HepG2 (cell line): ENCODE results near the gene DLL4. TPM values are rescaled to one million over a fixed set of nuclear protein-coding genes. Genes with fewer than 3 reads are reported as not detected.

Source experiments
- CHD4 ChIP-seq: fragments of 200-600 bp; sonication (generic); IDR thresholded peaks from 2 replicates; pipeline ENCODE4 v1.7.0; 2017; ENCODE audit warnings: mild to moderate bottlenecking, low read length, borderline replicate concordance
- FOXO4 ChIP-seq: sonication (generic); formaldehyde crosslinking; conservative IDR thresholded peaks from 2 replicates; pipeline ENCODE4 v1.8.1; 2023; ENCODE audit warnings: missing genetic modification reagents
- GATA4 ChIP-seq: sonication (generic); IDR thresholded peaks from 2 replicates; pipeline ENCODE4 v1.6.1; 2016; ENCODE audit warnings: antibody characterized with exemption, low read depth, borderline replicate concordance
- MBNL3 ChIP-seq: fragments of 250-450 bp; sonication (Bioruptor Pico); conservative IDR thresholded peaks from 2 replicates; pipeline ENCODE4 v1.8.0; 2022; ENCODE audit warnings: mild to moderate bottlenecking, inconsistent platforms
- MIXL1 ChIP-seq: IDR thresholded peaks from 2 replicates; pipeline ENCODE4 v1.6.1; 2016
- SOX6 ChIP-seq, 2 experiments: fragments of 450-650 bp in 1 of 2; sonication (generic) in 1 of 2; formaldehyde crosslinking in 1 of 2; IDR thresholded peaks; 2 replicates each; pipeline versions ENCODE4 v1.4.0 to v1.6.1; 2017 to 2020; ENCODE audit warnings: antibody characterized with exemption in 1 of 2, mild to moderate bottlenecking in 1 of 2, missing genetic modification reagents in 1 of 2
- SUZ12 ChIP-seq: fragments of 150-350 bp; IDR thresholded peaks from 2 replicates; pipeline ENCODE4 v1.6.1; 2014; ENCODE audit warnings: low read depth, low read length
- ZBTB44 ChIP-seq: sonication (generic); formaldehyde crosslinking; IDR thresholded peaks from 2 replicates; pipeline ENCODE4 v1.4.0; 2020; ENCODE audit warnings: missing genetic modification reagents
- ZEB1 ChIP-seq: IDR thresholded peaks from 2 replicates; pipeline ENCODE4 v1.6.1; 2012; ENCODE audit warnings: mild to moderate bottlenecking, low read depth, inconsistent platforms; ENCODE audit not compliant: insufficient replicate concordance
- ZHX2 ChIP-seq, 2 experiments: sonication (generic) in 1 of 2; formaldehyde crosslinking in 1 of 2; IDR thresholded peaks; 2 replicates each; pipeline versions ENCODE4 v1.6.1 to v1.9.0; 2014 to 2022; ENCODE audit warnings: antibody characterized with exemption in 1 of 2, borderline replicate concordance in 1 of 2, inconsistent platforms in 1 of 2, low read depth in 1 of 2, missing genetic modification reagents in 1 of 2
- ZNF331 ChIP-seq: sonication (generic); formaldehyde crosslinking; IDR thresholded peaks from 2 replicates; pipeline ENCODE4 v1.4.0; 2020; ENCODE audit warnings: missing genetic modification reagents
- ZNF513 ChIP-seq: sonication (generic); formaldehyde crosslinking; conservative IDR thresholded peaks from 2 replicates; pipeline ENCODE4 v1.5.0; 2020; ENCODE audit warnings: missing genetic modification reagents
- ZNF530 ChIP-seq: sonication (generic); formaldehyde crosslinking; IDR thresholded peaks from 2 replicates; pipeline ENCODE4 v1.5.0; 2020; ENCODE audit warnings: low read depth, mild to moderate bottlenecking, missing genetic modification reagents
- ZNF614 ChIP-seq: IDR thresholded peaks from 2 replicates; pipeline ENCODE4 v1.6.1; 2018; ENCODE audit warnings: missing biosample characterization, missing genetic modification reagents, inconsistent platforms, borderline replicate concordance
- ZNF784 ChIP-seq: sonication (generic); formaldehyde crosslinking; IDR thresholded peaks from 2 replicates; pipeline ENCODE4 v1.5.1; 2020; ENCODE audit warnings: missing genetic modification reagents, mild to moderate bottlenecking, borderline replicate concordance
- ZNF878 ChIP-seq: sonication (generic); formaldehyde crosslinking; IDR thresholded peaks from 2 replicates; pipeline ENCODE4 v1.8.1; 2023; ENCODE audit warnings: mild to moderate bottlenecking, missing genetic modification reagents, moderate library complexity
- polyA plus RNA-seq, 8 experiments: library from polyadenylated mRNA; depleted of rRNA in 3 of 8; stranded (reverse) in 7 of 8; unstranded in 1 of 8; fragments of >200 nt; fragmentation: Illumina TruSeq in 4 of 8; extraction: Trizol in 4 of 8; gene quantifications; 2 replicates each; pipeline versions ENCODE4 v1.2.1 to v1.2.3, GENCODE V29; 2011 to 2016; ENCODE audit warnings: low read depth in 4 of 8, missing spikeins in 1 of 8, mixed read lengths in 1 of 8; ENCODE audit not compliant: insufficient read depth in 1 of 8
- total RNA-seq, 5 experiments: library from RNA; depleted of rRNA; stranded (reverse); fragments of >200 nt; fragmentation: Illumina TruSeq; extraction: Trizol; gene quantifications; 2 replicates each; pipeline ENCODE4 v1.2.3, GENCODE V29; 2016; ENCODE audit warnings: low read depth in 1 of 5

The DLL4 gene
- total and polyA plus RNA-seq, 2 of the 13 experiments (the other 11 are each of a cell fraction or from before 2014, with no cell fraction given) = 0.20 to 0.25 TPM

GRCh38 chr15:40932649-40933516 is 3.7 kb downstream of the DLL4 start (continued):
- TF ChIP-seq FOXO4 (CRISPR knock-in tag) (no peak), MBNL3 (CRISPR knock-in tag) (no peak), ZEB1 (peak; percentile 96), CHD4 (no peak), ZHX2 (IDR thresholded peaks at IDR 0.05; ENCODE audit: low read depth) (no peak), ZHX2 (CRISPR knock-in tag; IDR thresholded peaks at IDR 0.05; ENCODE audit: borderline replicate concordance) (no peak), SUZ12 (no peak), ZNF878 (CRISPR knock-in tag) (no peak), ZNF784 (CRISPR knock-in tag) (no peak), ZBTB44 (CRISPR knock-in tag) (no peak), GATA4 (no peak), ZNF513 (CRISPR knock-in tag) (no peak), ZNF530 (CRISPR knock-in tag) (no peak), ZNF614 (CRISPR knock-in tag) (no peak), MIXL1 (peak; percentile 22; the same call in 1 of the 2 replicates), SOX6 (IDR thresholded peaks at IDR 0.05) (no peak), SOX6 (CRISPR knock-in tag; IDR thresholded peaks at IDR 0.05) (0 out of 2 replicates have a peak, but pooled peaks have one; percentile 27), ZNF331 (CRISPR knock-in tag) (peak; percentile 74; the same call in 1 of the 2 replicates)
